ENCODE measurements around the gene SLC4A3. TPM values are rescaled to one million over a fixed set of nuclear protein-coding genes. Genes with fewer than 3 reads are reported as not detected.

SLC4A3 gene
- total RNA-seq, 1 experiment from 2014 or later: 20.2 TPM

DNA sequence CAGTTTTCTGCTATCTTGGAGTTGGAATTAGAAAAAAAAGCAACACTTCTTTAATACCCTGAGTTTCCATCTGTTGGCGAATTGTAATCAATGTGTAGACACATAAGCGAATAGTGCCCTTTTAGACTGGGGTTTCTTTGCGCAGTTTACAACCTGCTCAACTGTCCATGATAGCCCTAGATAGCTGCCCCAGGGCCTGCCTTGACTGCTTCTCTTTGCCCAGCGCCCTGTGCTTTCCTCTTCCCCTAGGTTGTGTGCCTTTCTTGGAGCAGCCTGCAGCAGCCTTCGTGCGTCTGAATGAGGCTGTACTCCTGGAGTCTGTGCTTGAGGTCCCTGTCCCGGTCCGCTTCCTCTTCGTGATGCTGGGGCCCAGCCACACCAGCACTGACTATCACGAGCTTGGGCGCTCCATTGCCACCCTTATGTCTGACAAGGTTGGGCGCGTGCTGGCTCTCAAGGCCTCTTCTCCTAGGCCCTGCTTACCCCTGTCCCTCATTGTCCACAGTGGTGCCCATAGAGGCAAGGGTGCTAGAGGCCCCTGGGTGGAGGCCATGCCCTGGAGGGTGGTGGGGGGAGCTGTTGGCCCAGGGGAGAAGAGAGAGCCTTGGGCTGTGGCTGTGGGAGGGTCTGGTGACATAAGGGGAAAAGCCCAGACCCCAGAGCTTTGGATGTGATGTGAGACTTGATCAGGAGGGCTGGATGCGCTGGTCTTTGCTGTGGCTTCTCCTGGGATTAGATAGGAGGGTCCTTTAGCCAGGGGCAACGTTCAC lies 6.9 kb downstream of the SLC4A3 start:
- H3K36me3 Mint-ChIP-seq (ENCODE audit: insufficient read depth, unreplicated experiment): no peaks in the 10 kb centered on the region
- CTCF ChIA-PET: no interaction called here
- H3K27ac Mint-ChIP-seq (ENCODE audit: unreplicated experiment): no peak overlapping the region
- intact Hi-C loops (cut with micrococcal nuclease; ENCODE audit: unreplicated experiment): no loop called here
- TF ChIP-seq, protein P1, sequence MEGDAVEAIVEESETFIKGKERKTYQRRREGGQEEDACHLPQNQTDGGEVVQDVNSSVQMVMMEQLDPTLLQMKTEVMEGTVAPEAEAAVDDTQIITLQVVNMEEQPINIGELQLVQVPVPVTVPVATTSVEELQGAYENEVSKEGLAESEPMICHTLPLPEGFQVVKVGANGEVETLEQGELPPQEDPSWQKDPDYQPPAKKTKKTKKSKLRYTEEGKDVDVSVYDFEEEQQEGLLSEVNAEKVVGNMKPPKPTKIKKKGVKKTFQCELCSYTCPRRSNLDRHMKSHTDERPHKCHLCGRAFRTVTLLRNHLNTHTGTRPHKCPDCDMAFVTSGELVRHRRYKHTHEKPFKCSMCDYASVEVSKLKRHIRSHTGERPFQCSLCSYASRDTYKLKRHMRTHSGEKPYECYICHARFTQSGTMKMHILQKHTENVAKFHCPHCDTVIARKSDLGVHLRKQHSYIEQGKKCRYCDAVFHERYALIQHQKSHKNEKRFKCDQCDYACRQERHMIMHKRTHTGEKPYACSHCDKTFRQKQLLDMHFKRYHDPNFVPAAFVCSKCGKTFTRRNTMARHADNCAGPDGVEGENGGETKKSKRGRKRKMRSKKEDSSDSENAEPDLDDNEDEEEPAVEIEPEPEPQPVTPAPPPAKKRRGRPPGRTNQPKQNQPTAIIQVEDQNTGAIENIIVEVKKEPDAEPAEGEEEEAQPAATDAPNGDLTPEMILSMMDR (IDR thresholded peaks at IDR 0.05; ENCODE audit: unreplicated experiment): no peak
- no peaks in the 10 kb centered on the region for H3K27me3 Mint-ChIP-seq (ENCODE audit: unreplicated experiment)
- no peak overlapping the region for H3K4me3 Mint-ChIP-seq (ENCODE audit: low read depth, unreplicated experiment)
- no peaks in the 10 kb centered on the region for H3K9me3 Mint-ChIP-seq (ENCODE audit: low read depth, unreplicated experiment)
- BruUV-seq (replicated peaks): no TSS peak
- peaks cover 8% of the 10 kb centered on the region for H3K4me1 Mint-ChIP-seq (ENCODE audit: low read depth, unreplicated experiment)
- DNase-seq: no peak

DNA sequence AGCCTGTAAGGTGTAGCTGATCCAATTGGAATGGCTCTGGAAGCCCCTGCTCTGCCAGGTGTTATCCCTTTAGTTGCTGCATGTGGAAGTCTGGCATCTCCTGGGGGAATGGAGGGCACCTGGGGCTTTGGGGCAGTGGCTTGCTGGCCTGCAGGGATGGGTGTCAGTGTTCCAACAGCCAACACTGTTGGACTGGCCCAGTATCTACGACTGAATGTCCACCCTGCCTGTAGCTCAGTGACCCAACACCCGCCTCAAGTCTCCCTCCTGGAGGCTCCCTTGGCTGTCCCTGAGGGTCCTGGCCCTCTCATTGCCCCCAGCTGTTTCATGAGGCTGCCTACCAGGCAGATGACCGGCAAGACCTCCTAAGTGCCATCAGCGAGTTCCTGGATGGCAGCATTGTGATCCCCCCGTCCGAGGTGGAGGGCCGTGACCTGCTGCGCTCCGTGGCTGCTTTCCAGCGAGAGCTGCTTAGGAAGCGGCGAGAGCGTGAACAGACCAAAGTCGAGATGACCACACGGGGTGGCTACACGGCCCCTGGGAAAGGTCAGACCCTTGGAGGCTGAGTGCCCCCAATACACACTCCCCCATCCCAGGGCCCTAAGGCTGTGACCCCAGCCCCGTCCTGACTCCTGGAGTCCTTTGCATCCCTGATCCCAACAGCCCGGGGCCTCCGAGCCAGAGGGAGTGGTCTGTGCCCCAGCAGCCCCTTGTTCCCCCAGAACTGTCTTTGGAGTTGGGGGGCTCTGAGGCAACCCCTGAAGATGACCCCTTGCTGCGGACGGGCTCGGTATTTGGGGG lies 7.7 kb downstream of the SLC4A3 start:
- TF ChIP-seq, protein P1 (IDR thresholded peaks at IDR 0.05; ENCODE audit: unreplicated experiment): no peak
- BruUV-seq (replicated peaks): no TSS peak
- intact Hi-C loops (cut with micrococcal nuclease; ENCODE audit: unreplicated experiment): no loop called here
- Mint-ChIP-seq H3K4me1 (ENCODE audit: low read depth, unreplicated experiment) (peaks cover 8% of the 10 kb centered on the region), H3K36me3 (ENCODE audit: insufficient read depth, unreplicated experiment) (no peaks in the 10 kb centered on the region), H3K4me3 (ENCODE audit: low read depth, unreplicated experiment) (no peak overlapping the region), H3K27me3 (ENCODE audit: unreplicated experiment) (no peaks in the 10 kb centered on the region), H3K27ac (ENCODE audit: unreplicated experiment) (no peak overlapping the region), H3K9me3 (ENCODE audit: low read depth, unreplicated experiment) (no peaks in the 10 kb centered on the region)
- CTCF ChIA-PET: interaction anchor here (0.6 kb wide), 1 partner anchor 1859 kb away, joined by 7 read pairs; no protein-coding TSS in a partner anchor
- no peak for DNase-seq

DNA sequence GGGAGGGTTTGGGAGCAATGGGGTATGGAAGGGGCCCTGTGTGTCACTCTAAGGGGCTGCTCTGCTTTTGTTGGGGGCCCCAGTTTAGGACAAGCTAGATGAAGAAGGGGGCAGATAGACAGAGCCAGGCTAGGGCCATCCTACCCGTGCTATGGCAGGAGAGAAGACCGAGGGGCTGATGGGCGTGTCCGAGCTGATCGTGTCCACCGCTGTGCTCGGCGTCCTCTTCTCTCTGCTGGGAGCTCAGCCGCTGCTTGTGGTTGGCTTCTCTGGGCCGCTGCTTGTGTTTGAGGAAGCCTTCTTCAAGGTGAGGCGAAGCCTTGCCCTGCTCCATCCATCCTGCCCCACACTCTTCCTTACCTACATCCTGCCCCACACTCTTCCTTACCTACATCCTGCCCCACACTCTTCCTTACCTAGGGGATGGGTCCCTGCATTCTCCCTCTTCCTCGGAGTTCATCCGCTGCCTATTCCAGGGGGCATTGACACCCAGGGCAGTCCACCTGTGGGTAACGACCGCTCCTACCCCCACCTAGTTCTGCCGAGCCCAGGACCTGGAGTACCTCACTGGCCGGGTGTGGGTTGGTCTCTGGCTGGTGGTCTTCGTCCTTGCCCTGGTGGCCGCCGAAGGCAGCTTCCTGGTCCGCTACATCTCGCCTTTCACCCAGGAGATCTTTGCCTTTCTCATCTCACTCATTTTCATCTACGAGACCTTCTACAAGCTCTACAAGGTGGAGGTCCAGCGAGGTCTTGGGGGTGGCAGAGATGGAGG lies 8.9 kb downstream of the SLC4A3 start:
- no TSS peak for BruUV-seq (replicated peaks)
- no peaks in the 10 kb centered on the region for H3K27me3 Mint-ChIP-seq (ENCODE audit: unreplicated experiment)
- CTCF ChIA-PET: no interaction called here

More for the DNA sequence above, 8.9 kb downstream of the SLC4A3 start:
- intact Hi-C loops (cut with micrococcal nuclease; ENCODE audit: unreplicated experiment): no loop called here
- DNase-seq: no peak
- Mint-ChIP-seq H3K36me3 (ENCODE audit: insufficient read depth, unreplicated experiment) (no peaks in the 10 kb centered on the region), H3K4me3 (ENCODE audit: low read depth, unreplicated experiment) (no peak overlapping the region), H3K27ac (ENCODE audit: unreplicated experiment) (no peak overlapping the region), H3K4me1 (ENCODE audit: low read depth, unreplicated experiment) (no peaks in the 10 kb centered on the region), H3K9me3 (ENCODE audit: low read depth, unreplicated experiment) (no peaks in the 10 kb centered on the region)
- TF ChIP-seq, protein P1 (IDR thresholded peaks at IDR 0.05; ENCODE audit: unreplicated experiment): no peak
